Smooth muscle cell of the umbilical artery (primary cell): ENCODE data around the gene NLRP8. TPM values are rescaled to one million over a fixed set of nuclear protein-coding genes. Genes with fewer than 3 reads are reported as not detected.

ENCODE experiments used
- total RNA-seq: library from RNA; depleted of rRNA; stranded (reverse); fragments of >200 nt; gene quantifications from 2 replicates; pipeline ENCODE4 v1.2.3, GENCODE V29; 2014

Gene NLRP8
- total RNA-seq = not detected in 2 replicates

GRCh38 chr19:55947532-55947931 lies at the start of gene NLRP8:
NLRP8 (plus strand) TSS chr19:55947832.

GRCh38 chr19:55931936-55932386 lies 15.7 kb upstream of the NLRP8 start, which contains the start of gene NLRP13:
NLRP13 (minus strand) TSS chr19:55932336; CDS start chr19:55932311, 25 bp downstream.

DNA sequence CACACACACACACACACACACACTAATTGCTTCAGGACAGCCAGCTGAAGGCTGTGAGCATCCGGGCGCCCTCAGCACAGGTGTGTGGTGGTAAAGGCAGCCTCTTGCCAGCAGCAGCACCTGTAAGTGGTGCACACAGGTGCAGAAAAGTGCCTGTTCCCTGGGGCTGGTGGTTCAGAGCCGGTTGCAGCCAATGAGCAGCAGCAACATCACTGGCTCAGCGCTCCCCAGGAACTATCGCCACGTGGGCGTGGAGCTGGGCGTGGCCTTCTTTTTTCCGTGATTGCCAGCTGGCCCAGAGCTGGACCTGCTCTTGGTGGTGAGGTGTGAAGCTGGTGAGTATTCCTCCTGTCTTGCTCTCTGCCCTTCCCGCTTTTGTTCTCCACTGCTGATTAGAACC lies 38.9 kb downstream of the NLRP8 start, which contains the start of gene NLRP5:
Gene NLRP5, plus strand, starts transcription at position 289 of the 400 bp plus-strand sequence.

Other genes starting within 250 kb of the NLRP8 start
- gene NLRP9, start 209.4 kb upstream of the NLRP8 start, total RNA-seq = not detected in 2 replicates
- not detected in 2 replicates for gene RFPL4A, start 188.7 kb upstream of the NLRP8 start, total RNA-seq
- gene RFPL4AL1, start 178.7 kb upstream of the NLRP8 start, total RNA-seq = not detected in 2 replicates
- not detected in 2 replicates for gene NLRP11, start 115.8 kb upstream of the NLRP8 start, total RNA-seq
- gene NLRP4, start 111.3 kb upstream of the NLRP8 start, total RNA-seq = not detected in 2 replicates
- not detected in 2 replicates for gene NLRP13, start 15.5 kb upstream of the NLRP8 start, total RNA-seq
- gene NLRP5, start 38.9 kb downstream of the NLRP8 start, total RNA-seq = not detected in 2 replicates
- gene ZNF787, start 173.5 kb downstream of the NLRP8 start, total RNA-seq = 21.7 and 29.7 TPM in 2 replicates
- 15.7 and 20.4 TPM in 2 replicates for gene ZNF444, start 193.5 kb downstream of the NLRP8 start, total RNA-seq
- not detected in 2 replicates for gene GALP, start 228.2 kb downstream of the NLRP8 start, total RNA-seq
- not detected in 2 replicates for gene ZSCAN5B, start 250.0 kb downstream of the NLRP8 start, total RNA-seq